K562 (cell line): ENCODE results near the gene GET3. TPM values are rescaled to one million over a fixed set of nuclear protein-coding genes. Genes with fewer than 3 reads are reported as not detected.

Source experiments
- BCLAF1 ChIP-seq, 2 experiments: fragments of 450-650 bp in 1 of 2; IDR thresholded peaks; 2 replicates each; pipeline ENCODE4 v1.6.1; 2011 to 2017; ENCODE audit warnings: low read depth in 2 of 2, antibody characterized with exemption in 1 of 2, borderline replicate concordance in 1 of 2, low read length in 1 of 2, mild to moderate bottlenecking in 1 of 2, mixed read lengths in 1 of 2; ENCODE audit not compliant: control insufficient read depth in 1 of 2
- CREB5 ChIP-seq: fragments of 250-450 bp; sonication (Bioruptor Pico); IDR thresholded peaks from 2 replicates; pipeline ENCODE4 v1.5.0; 2020; ENCODE audit warnings: mild to moderate bottlenecking
- E2F1 ChIP-seq: sonication (generic); formaldehyde crosslinking; IDR thresholded peaks from 2 replicates; pipeline ENCODE4 v1.8.1; 2023; ENCODE audit warnings: mild to moderate bottlenecking, missing genetic modification reagents, moderate library complexity
- ELK3 ChIP-seq: fragments of 450-650 bp; formaldehyde crosslinking; IDR thresholded peaks from 2 replicates; pipeline ENCODE4 v1.4.0; 2020; ENCODE audit warnings: mild to moderate bottlenecking
- EP400 ChIP-seq: fragments of 450-650 bp; IDR thresholded peaks from 2 replicates; pipeline ENCODE4 v1.6.1; 2017; ENCODE audit warnings: antibody characterized with exemption, mild to moderate bottlenecking, moderate library complexity
- HDAC1 ChIP-seq, 2 experiments: fragments of 450-650 bp; IDR thresholded peaks; 2 replicates each; pipeline ENCODE4 v1.6.1; 2016 to 2017; ENCODE audit warnings: inconsistent platforms in 1 of 2, mild to moderate bottlenecking in 1 of 2, moderate library complexity in 1 of 2
- MIER1 ChIP-seq: fragments of 450-650 bp; IDR thresholded peaks from 2 replicates; pipeline ENCODE4 v1.6.1; 2016; ENCODE audit warnings: antibody characterized with exemption, mild to moderate bottlenecking, low read depth
- RBM34 ChIP-seq: fragments of 200-400 bp; formaldehyde crosslinking; IDR thresholded peaks from 2 replicates; pipeline ENCODE4 v1.6.1; 2018; ENCODE audit warnings: low read length, borderline replicate concordance; ENCODE audit not compliant: insufficient read depth
- SIN3A ChIP-seq, 2 experiments: fragments of 150-350 bp in 1 of 2; IDR thresholded peaks; 2 replicates each; pipeline ENCODE4 v1.6.1; 2011 to 2016; ENCODE audit warnings: borderline replicate concordance in 2 of 2, low read depth in 2 of 2, low read length in 2 of 2, mild to moderate bottlenecking in 2 of 2, moderate library complexity in 2 of 2; ENCODE audit not compliant: control insufficient read depth in 1 of 2
- TARDBP ChIP-seq: fragments of 450-650 bp; IDR thresholded peaks from 2 replicates; pipeline ENCODE4 v1.6.1; 2016
- THAP7 ChIP-seq: fragments of 250-450 bp; sonication (Bioruptor Pico); IDR thresholded peaks from 2 replicates; pipeline ENCODE4 v1.5.0; 2021
- ZBTB9 ChIP-seq: fragments of 450-650 bp; formaldehyde crosslinking; IDR thresholded peaks from 2 replicates; pipeline ENCODE4 v1.4.0; 2020; ENCODE audit warnings: mild to moderate bottlenecking, moderate library complexity
- ZFX ChIP-seq: sonication (generic); formaldehyde crosslinking; IDR thresholded peaks from 2 replicates; pipeline ENCODE4 v1.8.0; 2022; ENCODE audit warnings: mild to moderate bottlenecking, missing genetic modification reagents, moderate library complexity
- ZNF347 ChIP-seq: fragments of 450-650 bp; formaldehyde crosslinking; IDR thresholded peaks from 2 replicates; pipeline ENCODE4 v1.4.0; 2020; ENCODE audit warnings: low read depth, mild to moderate bottlenecking, moderate library complexity
- polyA plus RNA-seq, 8 experiments: library from polyadenylated mRNA; depleted of rRNA in 4 of 8; stranded (reverse) in 5 of 8; unstranded in 3 of 8; fragments of >200 nt; fragmentation: Nextera tagmentation in 2 of 8; fragmentation: Illumina TruSeq in 1 of 8; extraction: Ambion mirVana in 2 of 8; extraction: Trizol in 1 of 8; gene quantifications; 2 replicates each; pipeline versions ENCODE4 v1.2.1 to v1.2.3, GENCODE V29; 2011 to 2014; ENCODE audit warnings: inconsistent platforms in 1 of 8, missing spikeins in 1 of 8
- total RNA-seq, 7 experiments: library from RNA; depleted of rRNA in 6 of 7; stranded (reverse); fragments of >200 nt in 6 of 7; fragmentation: Illumina TruSeq in 2 of 7; extraction: Trizol in 2 of 7; gene quantifications; 2 replicates each; pipeline versions ENCODE4 v1.2.1 to v1.2.3, GENCODE V29; 2011 to 2021; ENCODE audit warnings: low replicate concordance in 1 of 7

The GET3 gene
- total and polyA plus RNA-seq, 9 of the 15 experiments (the other 6 are each of a cell fraction or from before 2014, with no cell fraction given) = 8.3 to 83.5 (median 51.8) TPM

- no peak for TF ChIP-seq BCLAF1 (IDR thresholded peaks at IDR 0.05; ENCODE audit: borderline replicate concordance in 1 of 2, control insufficient read depth in 1 of 2, low read depth in 2 of 2, low read length in 1 of 2)
- TF ChIP-seq HDAC1 (IDR thresholded peaks at IDR 0.05) = peak in 1 of 2 experiments; percentile 54; a peak in 2 of 4 replicates
- TF ChIP-seq EP400 = no peak; the same call in 1 of the 2 replicates
- TF ChIP-seq ELK3 (CRISPR knock-in tag) = no peak
- peak; percentile 29; the same call in 1 of the 2 replicates for TF ChIP-seq ZFX
- no peak for TF ChIP-seq TARDBP
- TF ChIP-seq THAP7 = no peak
- no peak for TF ChIP-seq CREB5 (CRISPR knock-in tag)
- no peak for TF ChIP-seq E2F1
- no peak for TF ChIP-seq MIER1
- TF ChIP-seq ZNF347 (CRISPR knock-in tag) = no peak
- no peak for TF ChIP-seq ZBTB9
- no peak for TF ChIP-seq RBM34
- TF ChIP-seq SIN3A (IDR thresholded peaks at IDR 0.05; ENCODE audit: borderline replicate concordance in 2 of 2, control insufficient read depth in 1 of 2, low read depth in 2 of 2, low read length in 2 of 2) = peak in 1 of 2 experiments; percentile 5; a peak in 1 of 4 replicates
Observed at GRCh38 chr19:12721656-12722565, 15.4 kb upstream of the GET3 start (continued).
